Activated B cell treated with CpG ODN at 0.5 μM for 24 hours (primary cell): ENCODE data around the gene DST. TPM values are rescaled to one million over a fixed set of nuclear protein-coding genes. Genes with fewer than 3 reads are reported as not detected.

ENCODE experiments used
- ATAC-seq: fragments of 200-7000 bp; cut with Tn5 transposase; one replicate; pipeline ENCODE4 v1.10.0; 2021; ENCODE audit warnings: low read depth, mild to moderate bottlenecking, moderate library complexity
- CTCF ChIA-PET: fragments of 350-600 bp; sonication (Branson Sonifier 250); formaldehyde crosslinking; loops from one replicate; lab custom pipeline; 2021; ENCODE audit warnings: antibody characterized with exemption; lab: Charles Lee
- POLR2A ChIA-PET: fragments of 350-600 bp; sonication (Branson Sonifier 250); formaldehyde crosslinking; loops from one replicate; lab custom pipeline; 2021; ENCODE audit warnings: antibody characterized with exemption; lab: Charles Lee
- DNase-seq: peaks from one replicate; pipeline ENCODE4 v3.0.0; 2022
- H3K27ac Mint-ChIP-seq: one replicate; pipeline ENCODE4 v1.8.0; 2020; ENCODE audit warnings: mixed read lengths
- H3K27me3 Mint-ChIP-seq: one replicate; pipeline ENCODE4 v1.8.0; 2021; ENCODE audit warnings: mixed read lengths
- H3K36me3 Mint-ChIP-seq: one replicate; pipeline ENCODE4 v1.8.0; 2021; ENCODE audit warnings: low read depth, mixed read lengths
- H3K4me1 Mint-ChIP-seq: one replicate; pipeline ENCODE4 v1.8.0; 2021; ENCODE audit warnings: mixed read lengths
- H3K4me3 Mint-ChIP-seq: one replicate; pipeline ENCODE4 v1.8.0; 2020; ENCODE audit warnings: mild to moderate bottlenecking, mixed read lengths
- H3K9me3 Mint-ChIP-seq: one replicate; pipeline ENCODE4 v1.8.0; 2020; ENCODE audit warnings: mixed read lengths
- intact Hi-C: fragments of 100-400 bp; cut with micrococcal nuclease; formaldehyde crosslinking; loops from one replicate; pipeline ENCODE4 v1.15.1; 2024
- total RNA-seq: library from RNA; stranded (reverse); gene quantifications from 2 replicates; pipeline ENCODE4 v1.2.3, GENCODE V29; 2022
- TF ChIP-seq, protein P1 (sequence below): fragments of 200-600 bp; IDR thresholded peaks from one replicate; pipeline ENCODE4 v1.8.0; 2022; ENCODE audit warnings: antibody characterized with exemption, mild to moderate bottlenecking

Gene DST
- total RNA-seq, 1 donor from 2014 or later = 1.3 TPM

DNA sequence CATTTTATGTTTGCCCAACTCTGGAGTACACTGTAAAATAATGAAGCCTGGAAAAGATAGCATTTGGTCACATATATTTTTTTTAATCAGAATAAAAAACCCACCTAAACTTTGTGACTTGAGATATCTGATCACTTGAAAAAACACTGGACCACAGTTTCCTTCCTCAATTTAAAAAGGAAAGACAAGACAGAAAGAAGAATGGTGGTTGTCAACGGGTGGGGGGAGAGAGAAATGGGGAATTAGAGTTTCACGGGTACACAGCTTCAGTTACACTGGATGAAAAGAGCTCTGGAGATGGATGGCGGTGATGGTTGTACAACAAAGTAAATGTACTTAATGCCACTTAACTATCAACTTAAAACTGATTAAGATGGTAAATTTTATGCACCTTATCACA is 14.7 kb upstream of the DST start:
- no peak for ATAC-seq
- H3K4me3 Mint-ChIP-seq = no peak overlapping the region
- intact Hi-C loops = no loop called here
- ChIA-PET CTCF (no interaction called here), POLR2A (no interaction called here)
- no peaks in the 10 kb centered on the region for H3K36me3 Mint-ChIP-seq
- no peaks in the 10 kb centered on the region for H3K27me3 Mint-ChIP-seq
- no peaks in the 10 kb centered on the region for H3K4me1 Mint-ChIP-seq
- no peaks in the 10 kb centered on the region for H3K9me3 Mint-ChIP-seq
- H3K27ac Mint-ChIP-seq = no peak overlapping the region
- no peak for DNase-seq
- TF ChIP-seq, protein P1, sequence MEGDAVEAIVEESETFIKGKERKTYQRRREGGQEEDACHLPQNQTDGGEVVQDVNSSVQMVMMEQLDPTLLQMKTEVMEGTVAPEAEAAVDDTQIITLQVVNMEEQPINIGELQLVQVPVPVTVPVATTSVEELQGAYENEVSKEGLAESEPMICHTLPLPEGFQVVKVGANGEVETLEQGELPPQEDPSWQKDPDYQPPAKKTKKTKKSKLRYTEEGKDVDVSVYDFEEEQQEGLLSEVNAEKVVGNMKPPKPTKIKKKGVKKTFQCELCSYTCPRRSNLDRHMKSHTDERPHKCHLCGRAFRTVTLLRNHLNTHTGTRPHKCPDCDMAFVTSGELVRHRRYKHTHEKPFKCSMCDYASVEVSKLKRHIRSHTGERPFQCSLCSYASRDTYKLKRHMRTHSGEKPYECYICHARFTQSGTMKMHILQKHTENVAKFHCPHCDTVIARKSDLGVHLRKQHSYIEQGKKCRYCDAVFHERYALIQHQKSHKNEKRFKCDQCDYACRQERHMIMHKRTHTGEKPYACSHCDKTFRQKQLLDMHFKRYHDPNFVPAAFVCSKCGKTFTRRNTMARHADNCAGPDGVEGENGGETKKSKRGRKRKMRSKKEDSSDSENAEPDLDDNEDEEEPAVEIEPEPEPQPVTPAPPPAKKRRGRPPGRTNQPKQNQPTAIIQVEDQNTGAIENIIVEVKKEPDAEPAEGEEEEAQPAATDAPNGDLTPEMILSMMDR = no peak

DNA sequence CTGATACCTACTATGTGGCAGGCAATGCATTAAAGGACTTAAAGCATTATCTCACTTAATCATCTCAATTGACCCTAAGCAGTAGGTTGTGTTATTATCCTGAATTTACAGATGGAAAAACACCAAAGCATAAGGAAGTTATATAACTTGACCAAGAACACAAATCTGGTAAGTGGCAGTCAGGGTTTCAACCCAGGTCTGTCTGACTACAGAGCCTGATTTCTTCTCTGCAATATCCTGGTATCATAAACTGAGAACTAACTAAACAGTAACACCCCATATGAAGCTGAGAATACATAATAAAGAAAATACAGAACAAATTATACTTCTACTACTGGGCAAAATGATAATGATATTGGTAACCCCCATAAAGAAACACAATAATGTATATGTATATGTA is 13.8 kb upstream of the DST start:
- CTCF ChIA-PET = no interaction called here
- peaks cover 2% of the 10 kb centered on the region for H3K27me3 Mint-ChIP-seq

DNA sequence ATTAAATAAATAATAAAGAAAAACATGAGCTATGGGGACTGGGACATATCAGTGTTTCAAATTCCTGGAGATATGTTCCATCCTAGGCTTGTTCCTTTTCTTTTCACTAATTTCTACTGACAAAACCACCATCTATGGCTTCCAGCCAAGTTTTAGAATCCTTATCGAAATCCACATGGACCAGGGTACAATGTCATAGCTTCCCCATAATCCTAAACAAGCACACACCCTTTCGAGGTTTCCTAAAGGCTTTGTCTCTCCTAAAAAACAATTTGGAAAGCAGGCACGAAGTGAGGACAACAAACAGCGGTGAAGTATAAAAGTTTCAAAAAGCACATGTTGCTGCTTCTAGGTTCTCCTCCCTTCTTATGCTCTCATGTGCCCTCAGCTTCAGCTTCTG is 13.3 kb upstream of the DST start:
- intact Hi-C loops = no loop called here
- POLR2A ChIA-PET = interaction anchor here (0.5 kb wide), 1 partner anchor 25 kb away, joined by 3 read pairs; no protein-coding TSS in a partner anchor
- no peaks in the 10 kb centered on the region for H3K4me1 Mint-ChIP-seq
- H3K4me3 Mint-ChIP-seq = no peak overlapping the region
- H3K36me3 Mint-ChIP-seq = no peaks in the 10 kb centered on the region
- peaks cover 2% of the 10 kb centered on the region for H3K27me3 Mint-ChIP-seq
- DNase-seq = no peak
- H3K9me3 Mint-ChIP-seq = no peaks in the 10 kb centered on the region
- TF ChIP-seq, protein P1 = no peak
- CTCF ChIA-PET = no interaction called here
- no peak for ATAC-seq
- no peak overlapping the region for H3K27ac Mint-ChIP-seq

More for the DNA sequence above, 13.8 kb upstream of the DST start:
- H3K27ac Mint-ChIP-seq = no peak overlapping the region
- no peaks in the 10 kb centered on the region for H3K4me1 Mint-ChIP-seq
- DNase-seq (no peak), ATAC-seq (no peak)
- H3K4me3 Mint-ChIP-seq = no peak overlapping the region
- H3K9me3 Mint-ChIP-seq = no peaks in the 10 kb centered on the region
- POLR2A ChIA-PET = no interaction called here
- intact Hi-C loops = no loop called here
- TF ChIP-seq, protein P1 = no peak
- H3K36me3 Mint-ChIP-seq = no peaks in the 10 kb centered on the region

DNA sequence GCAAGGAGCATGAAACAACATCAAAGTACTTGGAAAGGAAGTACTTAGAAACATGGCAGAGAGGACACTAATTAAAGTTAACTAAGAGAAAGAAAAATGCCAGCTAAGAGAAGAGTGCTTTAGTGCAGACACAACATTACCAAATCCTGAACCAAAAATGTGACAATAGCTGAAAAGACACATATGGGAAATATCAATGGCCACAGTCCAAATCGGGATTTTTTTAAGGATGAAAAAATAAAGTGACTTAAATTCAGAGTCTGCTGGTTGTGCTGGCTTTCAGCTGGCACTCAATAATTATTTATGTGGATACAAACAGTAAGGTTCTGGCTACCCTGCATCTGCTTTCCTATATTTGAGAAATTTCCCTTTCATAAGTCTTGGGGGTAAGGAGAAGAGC is 12.6 kb upstream of the DST start:
- no peak overlapping the region for H3K4me3 Mint-ChIP-seq
- H3K36me3 Mint-ChIP-seq = no peaks in the 10 kb centered on the region
- TF ChIP-seq, protein P1 = no peak
- ChIA-PET CTCF (no interaction called here), POLR2A (interaction anchor here (0.5 kb wide), 1 partner anchor 24 kb away, joined by 3 read pairs; no protein-coding TSS in a partner anchor)
- intact Hi-C loops = no loop called here
- H3K27me3 Mint-ChIP-seq = peaks cover 2% of the 10 kb centered on the region
- no peaks in the 10 kb centered on the region for H3K9me3 Mint-ChIP-seq
- no peak for DNase-seq
- ATAC-seq = no peak
- no peaks in the 10 kb centered on the region for H3K4me1 Mint-ChIP-seq
- no peak overlapping the region for H3K27ac Mint-ChIP-seq

DNA sequence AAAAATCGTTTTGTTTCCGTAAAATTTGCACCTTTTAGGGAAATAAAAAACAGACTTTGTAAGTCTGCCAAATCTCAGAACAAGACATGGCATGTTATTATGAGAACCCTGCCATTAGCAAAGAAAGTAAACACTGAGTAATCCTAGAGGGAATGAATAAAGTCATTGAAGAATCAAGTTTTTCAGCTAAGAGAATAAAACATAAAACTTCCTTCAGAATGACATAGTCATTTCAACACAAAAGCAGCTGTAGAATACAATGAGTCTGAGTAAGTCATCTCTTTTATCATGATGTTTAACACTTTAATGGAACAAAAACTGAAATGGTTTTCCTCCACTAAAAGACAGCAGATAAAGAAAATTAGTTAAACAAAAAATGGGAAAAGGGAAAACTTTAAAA is 10.3 kb upstream of the DST start:
- H3K36me3 Mint-ChIP-seq = no peaks in the 10 kb centered on the region
- no peaks in the 10 kb centered on the region for H3K9me3 Mint-ChIP-seq
- H3K4me1 Mint-ChIP-seq = no peaks in the 10 kb centered on the region
- no peak overlapping the region for H3K27ac Mint-ChIP-seq
- CTCF ChIA-PET = no interaction called here
- TF ChIP-seq, protein P1 = no peak
- intact Hi-C loops = no loop called here
- peaks cover 2% of the 10 kb centered on the region for H3K27me3 Mint-ChIP-seq
- DNase-seq (no peak), ATAC-seq (no peak)
- POLR2A ChIA-PET = no interaction called here
- H3K4me3 Mint-ChIP-seq = no peak overlapping the region
